H9 (cell line): ENCODE results near the gene ISX. TPM values are rescaled to one million over a fixed set of nuclear protein-coding genes. Genes with fewer than 3 reads are reported as not detected.

Source experiments
- DNase-seq: peaks from one replicate; pipeline ENCODE4 v3.0.0-alpha.2; 2017
- H2AFZ ChIP-seq: one replicate; pipeline ENCODE4 v1.6.1; 2013; ENCODE audit warnings: mild to moderate bottlenecking, low read length, control low read depth, moderate library complexity
- H2AK5ac ChIP-seq: 2 replicates; pipeline ENCODE4 v1.6.1; 2013; ENCODE audit warnings: low read length, control low read depth, mixed read lengths; ENCODE audit not compliant: insufficient read length
- H2BK120ac ChIP-seq: one replicate; pipeline ENCODE4 v1.6.1; 2013; ENCODE audit warnings: low read depth, mild to moderate bottlenecking, low read length, control low read depth, inconsistent platforms; ENCODE audit not compliant: poor library complexity, severe bottlenecking
- H2BK12ac ChIP-seq: 2 replicates; pipeline ENCODE4 v1.6.1; 2013; ENCODE audit warnings: low read length, control low read depth, mixed read lengths, low read depth; ENCODE audit not compliant: insufficient read length
- H2BK15ac ChIP-seq: 2 replicates; pipeline ENCODE4 v1.6.1; 2013; ENCODE audit warnings: low read depth, low read length, control low read depth
- H2BK20ac ChIP-seq: one replicate; pipeline ENCODE4 v1.6.1; 2013; ENCODE audit warnings: low read depth, mild to moderate bottlenecking, low read length, control low read depth, inconsistent platforms; ENCODE audit not compliant: poor library complexity, severe bottlenecking
- H2BK5ac ChIP-seq: 2 replicates; pipeline ENCODE4 v1.6.1; 2013; ENCODE audit warnings: low read length, control low read depth, mixed read lengths; ENCODE audit not compliant: insufficient read length
- H3K14ac ChIP-seq: 2 replicates; pipeline ENCODE4 v1.6.1; 2013; ENCODE audit warnings: low read length, control low read depth; ENCODE audit not compliant: insufficient read depth
- H3K18ac ChIP-seq: 2 replicates; pipeline ENCODE4 v1.6.1; 2013; ENCODE audit warnings: low read depth, mild to moderate bottlenecking, mixed read lengths, low read length, control low read depth; ENCODE audit not compliant: insufficient read length
- H3K23ac ChIP-seq: 2 replicates; pipeline ENCODE4 v1.6.1; 2013; ENCODE audit warnings: low read length, control low read depth, mixed read lengths, low read depth; ENCODE audit not compliant: insufficient read length
- H3K23me2 ChIP-seq: 2 replicates; pipeline ENCODE4 v1.6.1; 2013; ENCODE audit warnings: low read depth, mild to moderate bottlenecking, mixed read lengths, low read length, control low read depth; ENCODE audit not compliant: insufficient read length, poor library complexity, severe bottlenecking
- H3K27ac ChIP-seq: 2 replicates; pipeline ENCODE4 v1.5.1; 2013; ENCODE audit warnings: low read length, control low read depth, mixed read lengths, low read depth; ENCODE audit not compliant: insufficient read length
- H3K27me3 ChIP-seq: 2 replicates; pipeline ENCODE4 v1.6.1; 2013; ENCODE audit warnings: low read length, control low read depth, inconsistent platforms; ENCODE audit not compliant: insufficient read depth
- H3K4ac ChIP-seq: 2 replicates; pipeline ENCODE4 v1.6.1; 2013; ENCODE audit warnings: low read depth, mild to moderate bottlenecking, control low read depth, inconsistent platforms, low read length, moderate library complexity
- H3K4me1 ChIP-seq: 2 replicates; pipeline ENCODE4 v1.6.1; 2013; ENCODE audit warnings: low read length, control low read depth, inconsistent platforms; ENCODE audit not compliant: insufficient read depth
- H3K4me2 ChIP-seq: 2 replicates; pipeline ENCODE4 v1.6.1; 2013; ENCODE audit warnings: low read length, control low read depth, mixed read lengths; ENCODE audit not compliant: insufficient read length, insufficient read depth
- H3K56ac ChIP-seq: 2 replicates; pipeline ENCODE4 v1.6.1; 2013; ENCODE audit warnings: low read depth, mild to moderate bottlenecking, mixed read lengths, low read length, control low read depth; ENCODE audit not compliant: insufficient read length
- H3K79me1 ChIP-seq: 2 replicates; pipeline ENCODE4 v1.6.1; 2013; ENCODE audit warnings: low read depth, mild to moderate bottlenecking, moderate library complexity, low read length, control low read depth, inconsistent platforms; ENCODE audit not compliant: insufficient read depth, poor library complexity, severe bottlenecking
- H3K79me2 ChIP-seq: 2 replicates; pipeline ENCODE4 v1.6.1; 2013; ENCODE audit warnings: low read length, control low read depth, inconsistent platforms; ENCODE audit not compliant: insufficient read depth
- H3K9ac ChIP-seq: 2 replicates; pipeline ENCODE4 v1.6.1; 2013; ENCODE audit warnings: low read length, control low read depth, mixed read lengths; ENCODE audit not compliant: insufficient read length; ENCODE audit errors: extremely low read depth
- H3K9me3 ChIP-seq: one replicate; pipeline ENCODE4 v1.6.1; 2013; ENCODE audit warnings: low read depth, low read length, inconsistent platforms; ENCODE audit not compliant: control insufficient read depth
- H3T11ph ChIP-seq: one replicate; pipeline ENCODE4 v1.6.1; 2013; ENCODE audit warnings: mild to moderate bottlenecking, low read length, control low read depth, inconsistent platforms
- H4K20me1 ChIP-seq: one replicate; pipeline ENCODE4 v1.6.1; 2013; ENCODE audit not compliant: control insufficient read depth, insufficient read length, insufficient read depth
- H4K5ac ChIP-seq: 2 replicates; pipeline ENCODE4 v1.6.1; 2013; ENCODE audit warnings: low read depth, mild to moderate bottlenecking, mixed read lengths, low read length, control low read depth; ENCODE audit not compliant: insufficient read length
- H4K8ac ChIP-seq: replicated peaks from 2 replicates; pipeline ENCODE4 v1.6.1; 2013; ENCODE audit warnings: low read length, control low read depth, mixed read lengths, low read depth; ENCODE audit not compliant: insufficient read length
- H4K91ac ChIP-seq: 2 replicates; pipeline ENCODE4 v1.6.1; 2013; ENCODE audit warnings: low read depth, mild to moderate bottlenecking, moderate library complexity, mixed read lengths, low read length, control low read depth; ENCODE audit not compliant: insufficient read length
- H3K27ac Mint-ChIP-seq, 3 experiments: 2 replicates in 2 of 3; 3 replicates in 1 of 3; pipeline ENCODE4 v1.8.0; 2020 to 2021; ENCODE audit warnings: mixed read lengths in 3 of 3, mild to moderate bottlenecking in 1 of 3, moderate library complexity in 1 of 3
- H3K27me3 Mint-ChIP-seq: 2 replicates; pipeline ENCODE4 v1.8.0; 2021; ENCODE audit warnings: low read depth, mild to moderate bottlenecking, moderate library complexity, mixed read lengths
- H3K36me3 Mint-ChIP-seq, 3 experiments: 2 replicates in 2 of 3; 3 replicates in 1 of 3; pipeline ENCODE4 v1.8.0; 2020 to 2021; ENCODE audit warnings: low read depth in 3 of 3, mixed read lengths in 3 of 3; ENCODE audit not compliant: insufficient read depth in 1 of 3
- H3K4me1 Mint-ChIP-seq, 2 experiments: 2 replicates each; pipeline ENCODE4 v1.8.0; 2020; ENCODE audit warnings: mixed read lengths in 2 of 2
- H3K4me3 Mint-ChIP-seq, 2 experiments: 2 replicates in 1 of 2; 3 replicates in 1 of 2; pipeline ENCODE4 v1.8.0; 2020 to 2021; ENCODE audit warnings: mild to moderate bottlenecking in 2 of 2, mixed read lengths in 2 of 2, moderate library complexity in 1 of 2
- H3K9me3 Mint-ChIP-seq, 2 experiments: 2 replicates in 1 of 2; 3 replicates in 1 of 2; pipeline ENCODE4 v1.8.0; 2020; ENCODE audit warnings: mild to moderate bottlenecking in 2 of 2, mixed read lengths in 2 of 2, moderate library complexity in 1 of 2
- CTCF ChIP-seq: fragments of 200-600 bp; sonication (generic); conservative IDR thresholded peaks from 3 replicates; pipeline ENCODE4 v1.8.0; 2021; ENCODE audit warnings: antibody characterized with exemption, mild to moderate bottlenecking
- WGBS: extraction: QIAGEN DNeasy Blood & Tissue Kit; methylation state at CpG from one replicate; pipeline ENCODE4 v1.1.7; 2013; ENCODE audit warnings: missing lambda C conversion rate, low lambda C conversion rate, mixed read lengths; ENCODE audit not compliant: insufficient read length; ENCODE audit errors: extremely low coverage; 5-methylcytosine and 5-hydroxymethylcytosine counted together
- total RNA-seq: library from RNA; stranded (reverse); gene quantifications from 2 replicates; pipeline ENCODE4 v1.2.1, GENCODE V29; 2021

ISX gene
- total RNA-seq, 1 experiment from 2014 or later, result not detected

- Histone ChIP-seq H3K4me1 (no peaks in the 10 kb centered on the region), H2AK5ac (no peak overlapping the region), H3K14ac (no peak overlapping the region), H4K91ac (no peak overlapping the region), H2BK5ac (no peak overlapping the region), H2BK20ac (no peak overlapping the region), H3K9me3 (no peaks in the 10 kb centered on the region), H3K23ac (no peak overlapping the region), H3K4me2 (no peak overlapping the region), H2BK15ac (no peak overlapping the region), H3K9ac (no peak overlapping the region), H3T11ph (no peak overlapping the region), H4K20me1 (no peaks in the 10 kb centered on the region), H3K56ac (no peak overlapping the region), H2AFZ (no peak overlapping the region), H3K27ac (no peak overlapping the region), H2BK120ac (no peak overlapping the region), H3K18ac (no peak overlapping the region), H3K79me1 (no peaks in the 10 kb centered on the region), H4K5ac (no peak overlapping the region), H3K23me2 (no peaks in the 10 kb centered on the region), H2BK12ac (no peak overlapping the region), H3K4ac (no peak overlapping the region), H4K8ac (no peak overlapping the region), H3K27me3 (no peaks in the 10 kb centered on the region), H3K79me2 (no peaks in the 10 kb centered on the region)
- H3K27ac Mint-ChIP-seq, result no peak overlapping the region
- H3K27me3 Mint-ChIP-seq, result peaks cover 3% of the 10 kb centered on the region
- TF ChIP-seq CTCF, result no peak
- H3K9me3 Mint-ChIP-seq, result no peaks in the 10 kb centered on the region
- no peaks in the 10 kb centered on the region for H3K36me3 Mint-ChIP-seq
- no peak overlapping the region for H3K4me3 Mint-ChIP-seq
- peaks cover 4 to 5% of the 10 kb centered on the region in 2 experiments; a peak in 2 of 4 replicates for H3K4me1 Mint-ChIP-seq
- no peak for DNase-seq
- no CpG with 5 or more reads among the region's 4 CpGs for WGBS
These were observed 7.0 kb downstream of the ISX start for GRCh38 chr22:35072925-35073324.
